Natural killer cell (primary cell): ENCODE data around the gene TMPRSS6. TPM values are rescaled to one million over a fixed set of nuclear protein-coding genes. Genes with fewer than 3 reads are reported as not detected.

ENCODE experiments used
- ATAC-seq, 3 donors: fragments of 150-1000 bp in 2 of 3; fragments of 200-7000 bp in 1 of 3; cut with Tn5 transposase; 1 replicate in 1 of 3; 2 replicates in 2 of 3; pipeline ENCODE4 v1.10.0; 2021; ENCODE audit warnings: mild to moderate bottlenecking in 2 of 3, moderate library complexity in 2 of 3
- DNase-seq, 2 donors: peaks; one replicate each; pipeline versions ENCODE4 v3.0.0 to v3.0.0-alpha.2; 2013 to 2021; ENCODE audit warnings: mixed read lengths in 1 of 2
- H3K27ac ChIP-seq: one replicate; pipeline ENCODE4 v1.5.1; 2013; ENCODE audit warnings: mild to moderate bottlenecking, low read length
- H3K27me3 ChIP-seq: one replicate; pipeline ENCODE4 v1.6.1; 2013; ENCODE audit warnings: low read length; ENCODE audit not compliant: control insufficient read depth, insufficient read depth
- H3K36me3 ChIP-seq: one replicate; pipeline ENCODE4 v1.6.1; 2013; ENCODE audit warnings: low read length; ENCODE audit not compliant: control insufficient read depth, insufficient read depth
- H3K4me1 ChIP-seq: one replicate; pipeline ENCODE4 v1.6.1; 2013; ENCODE audit warnings: low read length; ENCODE audit not compliant: control insufficient read depth, insufficient read depth
- H3K4me3 ChIP-seq: one replicate; pipeline ENCODE4 v1.5.1; 2013; ENCODE audit warnings: low read length
- H3K9me3 ChIP-seq: one replicate; pipeline ENCODE4 v1.6.1; 2013; ENCODE audit warnings: low read length; ENCODE audit not compliant: control insufficient read depth, insufficient read depth
- H3K27ac Mint-ChIP-seq, 2 donors: one replicate each; pipeline ENCODE4 v1.8.0; 2022; ENCODE audit warnings: mild to moderate bottlenecking in 2 of 2, mixed read lengths in 2 of 2, moderate library complexity in 1 of 2
- H3K27me3 Mint-ChIP-seq, 2 donors: one replicate each; pipeline ENCODE4 v1.8.0; 2022; ENCODE audit warnings: low read depth in 2 of 2, mixed read lengths in 2 of 2
- H3K36me3 Mint-ChIP-seq: one replicate; pipeline ENCODE4 v1.8.0; 2022; ENCODE audit warnings: mixed read lengths
- H3K4me1 Mint-ChIP-seq, 2 donors: one replicate each; pipeline ENCODE4 v1.8.0; 2022; ENCODE audit warnings: mixed read lengths in 2 of 2
- H3K4me3 Mint-ChIP-seq: one replicate; pipeline ENCODE4 v1.8.0; 2022; ENCODE audit warnings: mild to moderate bottlenecking, moderate library complexity, mixed read lengths
- H3K9me3 Mint-ChIP-seq, 2 donors: one replicate each; pipeline ENCODE4 v1.8.0; 2022; ENCODE audit warnings: mixed read lengths in 2 of 2
- WGBS: methylation state at CpG from one replicate; pipeline ENCODE4 v1.1.7; 2013; ENCODE audit warnings: missing lambda C conversion rate; ENCODE audit not compliant: insufficient coverage; 5-methylcytosine and 5-hydroxymethylcytosine counted together
- intact Hi-C: fragments of 100-400 bp; cut with micrococcal nuclease; formaldehyde crosslinking; loops from one replicate; pipeline ENCODE4 v1.14.2; 2022
- total RNA-seq, 4 donors: library from RNA; stranded (reverse); fragments of 120-200 nt in 1 of 4; gene quantifications; one replicate each; pipeline versions ENCODE4 v1.2.3 to v1.2.4, GENCODE V29; 2013 to 2022
- TF ChIP-seq, protein P1 (sequence below): fragments of 200-600 bp; IDR thresholded peaks from one replicate; pipeline ENCODE4 v1.8.0; 2022; ENCODE audit warnings: antibody characterized with exemption

Gene TMPRSS6
- total RNA-seq, 3 donors from 2014 or later (not counting 1 experiment from before 2014, with no cell fraction given) = 1.1 to 4.7 (median 3.4) TPM

DNA sequence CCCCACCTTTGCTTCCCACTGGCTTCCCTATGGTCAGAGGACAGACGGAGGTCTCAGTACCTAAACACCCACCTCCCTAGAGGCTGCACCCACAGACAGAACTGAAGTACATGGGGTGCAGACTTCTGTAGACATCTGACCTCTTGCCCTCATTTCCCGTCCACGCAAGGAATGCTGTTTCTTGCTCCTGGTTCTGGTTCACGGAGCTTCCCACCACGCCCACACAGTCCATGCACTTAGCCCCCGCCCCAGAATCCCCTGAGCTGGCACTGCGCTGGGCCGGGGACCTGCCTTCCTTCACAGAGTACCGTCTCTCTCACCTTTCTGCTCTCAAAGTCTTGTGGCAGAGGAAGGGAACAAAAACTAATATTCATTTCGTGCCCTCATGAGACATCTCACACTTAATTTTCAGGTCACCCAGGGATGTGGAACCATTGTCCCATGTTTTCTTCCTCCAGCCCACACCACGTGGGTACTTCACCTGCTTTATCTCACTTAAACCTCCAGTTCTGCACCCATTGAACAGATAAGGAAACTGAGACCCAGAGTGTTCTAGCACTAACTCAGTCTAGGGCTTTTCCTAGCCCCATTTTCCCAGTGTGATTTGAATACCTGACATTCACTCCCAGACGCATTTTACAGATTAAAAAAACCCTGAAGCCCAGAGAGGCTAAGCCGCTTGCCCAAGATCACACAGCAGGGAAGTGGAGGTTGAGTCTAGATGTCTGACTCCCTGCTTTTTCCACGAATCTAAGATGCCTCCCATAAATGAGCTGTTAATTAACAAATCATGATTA is 5.7 kb downstream of the TMPRSS6 start:
- Mint-ChIP-seq H3K27me3 (no peaks in the 10 kb centered on the region), H3K4me1 (peaks cover 4 to 19% of the 10 kb centered on the region in 2 donors), H3K9me3 (no peaks in the 10 kb centered on the region), H3K4me3 (no peak overlapping the region), H3K36me3 (no peaks in the 10 kb centered on the region), H3K27ac (no peak overlapping the region)
- intact Hi-C loops = no loop called here
- Histone ChIP-seq H3K4me1 (peaks cover 14% of the 10 kb centered on the region), H3K27me3 (no peaks in the 10 kb centered on the region), H3K9me3 (no peaks in the 10 kb centered on the region), H3K4me3 (no peak overlapping the region), H3K36me3 (no peaks in the 10 kb centered on the region), H3K27ac (no peak overlapping the region)
- TF ChIP-seq, protein P1, sequence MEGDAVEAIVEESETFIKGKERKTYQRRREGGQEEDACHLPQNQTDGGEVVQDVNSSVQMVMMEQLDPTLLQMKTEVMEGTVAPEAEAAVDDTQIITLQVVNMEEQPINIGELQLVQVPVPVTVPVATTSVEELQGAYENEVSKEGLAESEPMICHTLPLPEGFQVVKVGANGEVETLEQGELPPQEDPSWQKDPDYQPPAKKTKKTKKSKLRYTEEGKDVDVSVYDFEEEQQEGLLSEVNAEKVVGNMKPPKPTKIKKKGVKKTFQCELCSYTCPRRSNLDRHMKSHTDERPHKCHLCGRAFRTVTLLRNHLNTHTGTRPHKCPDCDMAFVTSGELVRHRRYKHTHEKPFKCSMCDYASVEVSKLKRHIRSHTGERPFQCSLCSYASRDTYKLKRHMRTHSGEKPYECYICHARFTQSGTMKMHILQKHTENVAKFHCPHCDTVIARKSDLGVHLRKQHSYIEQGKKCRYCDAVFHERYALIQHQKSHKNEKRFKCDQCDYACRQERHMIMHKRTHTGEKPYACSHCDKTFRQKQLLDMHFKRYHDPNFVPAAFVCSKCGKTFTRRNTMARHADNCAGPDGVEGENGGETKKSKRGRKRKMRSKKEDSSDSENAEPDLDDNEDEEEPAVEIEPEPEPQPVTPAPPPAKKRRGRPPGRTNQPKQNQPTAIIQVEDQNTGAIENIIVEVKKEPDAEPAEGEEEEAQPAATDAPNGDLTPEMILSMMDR = no peak
- no peak for DNase-seq
- 81% methylated on average over 14 of the region's 14 CpGs for WGBS
- no peak for ATAC-seq

DNA sequence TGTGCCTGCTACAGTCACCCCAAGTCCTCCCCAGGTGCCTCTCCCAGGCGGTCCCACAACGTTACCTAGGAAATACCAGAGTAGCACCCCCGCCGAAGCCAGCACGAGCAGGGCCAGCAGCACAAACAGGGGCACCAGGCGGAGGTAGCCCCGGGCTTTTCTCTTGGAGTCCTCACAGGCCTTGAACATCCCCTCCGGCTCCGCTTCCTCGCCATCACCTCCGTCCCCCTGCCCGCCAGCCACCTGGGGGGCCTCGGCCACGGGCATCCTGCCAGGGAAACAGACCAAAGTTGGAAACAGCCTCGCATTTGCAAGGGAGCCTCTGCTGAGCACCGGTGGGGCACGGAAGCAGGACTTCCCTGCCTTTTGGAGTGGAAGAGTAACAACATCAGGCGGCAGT is 6.4 kb downstream of the TMPRSS6 start:
- Mint-ChIP-seq H3K4me1 (peaks cover 10 to 25% of the 10 kb centered on the region in 2 donors), H3K36me3 (no peaks in the 10 kb centered on the region), H3K27ac (no peak overlapping the region), H3K27me3 (no peaks in the 10 kb centered on the region), H3K9me3 (no peaks in the 10 kb centered on the region), H3K4me3 (no peak overlapping the region)
- intact Hi-C loops = no loop called here
- ATAC-seq (no peak), DNase-seq (no peak)
- peaks cover 20% of the 10 kb centered on the region for H3K4me1 ChIP-seq
- TF ChIP-seq, protein P1 = no peak
- H3K36me3 ChIP-seq = no peaks in the 10 kb centered on the region
- H3K4me3 ChIP-seq = no peak overlapping the region
- no peaks in the 10 kb centered on the region for H3K27me3 ChIP-seq
- no peak overlapping the region for H3K27ac ChIP-seq
- WGBS = 77% methylated on average over 18 of the region's 18 CpGs
- no peaks in the 10 kb centered on the region for H3K9me3 ChIP-seq

DNA sequence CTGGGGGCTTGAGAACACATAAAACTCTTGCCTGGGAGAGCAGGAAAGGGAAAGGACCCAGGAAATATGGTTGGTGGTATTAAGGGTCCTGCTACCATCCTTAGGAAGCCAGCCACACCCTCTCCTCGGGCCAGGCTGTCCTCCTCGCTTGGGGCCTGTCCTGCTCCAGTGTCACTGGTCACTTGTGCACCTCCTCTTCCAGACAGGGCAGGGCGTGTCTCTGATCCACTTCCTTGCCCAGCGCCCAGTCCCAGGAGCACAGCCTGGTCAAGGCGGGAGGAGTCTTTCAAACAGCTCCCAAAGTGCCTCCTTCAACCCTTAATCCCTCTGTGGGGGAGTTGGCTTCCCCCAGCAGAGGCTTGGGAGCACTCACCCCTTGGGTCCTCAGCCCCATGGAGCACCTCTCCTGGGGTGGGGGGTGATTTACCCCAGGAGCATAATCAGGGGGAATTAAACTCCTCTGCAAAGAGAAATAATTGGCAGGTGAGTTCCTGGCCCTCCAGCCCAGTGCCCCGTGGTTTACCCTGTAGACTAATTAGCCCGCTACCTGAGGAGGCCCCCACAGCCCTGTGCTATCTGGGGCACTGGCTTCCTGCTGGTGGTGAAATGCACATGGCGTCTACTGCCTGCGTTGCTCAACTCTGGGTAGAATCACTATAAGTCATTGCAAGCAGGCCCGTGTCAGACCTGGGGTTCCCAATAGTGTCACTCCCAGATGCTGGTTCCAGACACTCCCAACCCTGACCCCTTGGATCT is 8.0 kb downstream of the TMPRSS6 start:
- Mint-ChIP-seq H3K4me1 (peaks cover 10 to 15% of the 10 kb centered on the region in 2 donors), H3K4me3 (no peak overlapping the region), H3K27ac (no peak overlapping the region), H3K9me3 (no peaks in the 10 kb centered on the region), H3K36me3 (no peaks in the 10 kb centered on the region), H3K27me3 (no peaks in the 10 kb centered on the region)
- H3K27me3 ChIP-seq = peaks cover 2% of the 10 kb centered on the region
- H3K27ac ChIP-seq = no peak overlapping the region
- TF ChIP-seq, protein P1 = no peak
- no peaks in the 10 kb centered on the region for H3K9me3 ChIP-seq
- no peak for DNase-seq
- H3K36me3 ChIP-seq = no peaks in the 10 kb centered on the region
- H3K4me1 ChIP-seq = peaks cover 20% of the 10 kb centered on the region
- intact Hi-C loops = no loop called here
- no peak for ATAC-seq
- no peak overlapping the region for H3K4me3 ChIP-seq
- WGBS = 73% methylated on average over 9 of the region's 10 CpGs
